Activated T-helper 17 cell treated with anti-CD3 and anti-CD28 coated beads, Interleukin-2, amount 50 U/mL, for 72 hours (primary cell): ENCODE measurements around the gene DMAP1. TPM values are rescaled to one million over a fixed set of nuclear protein-coding genes. Genes with fewer than 3 reads are reported as not detected.

Source experiments
- total RNA-seq, 2 donors: library from RNA; stranded (reverse); gene quantifications; one replicate each; pipeline ENCODE4 v1.2.3, GENCODE V29; 2022

Gene DMAP1
- total RNA-seq, 2 donors from 2014 or later: 41.1 to 41.4 TPM

Other genes with a start within 250 kb of the DMAP1 start
- gene DPH2, start 243.5 kb upstream of the DMAP1 start, total RNA-seq: 10 to 100 TPM; 24.7 to 59.4 TPM
- gene ATP6V0B, start 238.5 kb upstream of the DMAP1 start, total RNA-seq: 100 to 1,000 TPM in 1 of 2 donors, 10 to 100 TPM in 1; 80.1 to 183 TPM
- 10 to 100 TPM; 18.5 to 34.4 TPM for gene B4GALT2, start 234.3 kb upstream of the DMAP1 start, total RNA-seq
- gene CCDC24, start 221.9 kb upstream of the DMAP1 start, total RNA-seq: 1 to 10 TPM in 1 of 2 donors, under 1 TPM in 1; 0.95 to 2.6 TPM
- 1 to 10 TPM in 1 of 2 donors, under 1 TPM in 1; 0.87 to 2.8 TPM for gene SLC6A9, start 182.0 kb upstream of the DMAP1 start, total RNA-seq
- gene KLF17, start 94.7 kb upstream of the DMAP1 start, total RNA-seq: not detected
- not detected for gene KLF18, start 71.8 kb upstream of the DMAP1 start, total RNA-seq
- 10 to 100 TPM; 30.7 to 41.8 TPM for gene ERI3, start 141.8 kb downstream of the DMAP1 start, total RNA-seq
- 10 to 100 TPM; 54.8 to 88.7 TPM for gene RNF220, start 191.8 kb downstream of the DMAP1 start, total RNA-seq